Hepatocyte (in vitro differentiated cells): ENCODE data around the gene JDP2. TPM values are rescaled to one million over a fixed set of nuclear protein-coding genes. Genes with fewer than 3 reads are reported as not detected.

Experiments used
- DNase-seq: peaks from one replicate; pipeline ENCODE4 v3.0.0-alpha.2; 2016; ENCODE audit warnings: low spot score
- H2AFZ ChIP-seq: fragments of 200-600 bp; sonication (generic); 2 replicates; pipeline ENCODE4 v1.6.0; 2016; ENCODE audit warnings: antibody characterized with exemption, mild to moderate bottlenecking
- H3K27ac ChIP-seq: fragments of 200-600 bp; sonication (generic); 2 replicates; pipeline ENCODE4 v1.5.1; 2016; ENCODE audit warnings: mild to moderate bottlenecking
- H3K27me3 ChIP-seq: fragments of 200-600 bp; sonication (generic); 2 replicates; pipeline ENCODE4 v1.6.1; 2016
- H3K36me3 ChIP-seq: fragments of 200-600 bp; sonication (generic); replicated peaks from 2 replicates; pipeline ENCODE4 v1.5.1; 2016; ENCODE audit warnings: low read depth; ENCODE audit not compliant: insufficient read depth
- H3K4me1 ChIP-seq: fragments of 200-600 bp; sonication (generic); 2 replicates; pipeline ENCODE4 v1.5.1; 2016; ENCODE audit warnings: mild to moderate bottlenecking, moderate library complexity; ENCODE audit not compliant: insufficient read depth
- H3K4me2 ChIP-seq: fragments of 200-600 bp; sonication (generic); 2 replicates; pipeline ENCODE4 v1.6.0; 2016
- H3K4me3 ChIP-seq: fragments of 200-600 bp; sonication (generic); 2 replicates; pipeline ENCODE4 v1.5.1; 2016; ENCODE audit warnings: mild to moderate bottlenecking
- H3K79me2 ChIP-seq: fragments of 200-600 bp; sonication (generic); 2 replicates; pipeline ENCODE4 v1.6.0; 2017; ENCODE audit warnings: mild to moderate bottlenecking
- H3K9me2 ChIP-seq: fragments of 200-600 bp; sonication (generic); replicated peaks from 2 replicates; pipeline ENCODE4 v1.6.0; 2017; ENCODE audit warnings: mild to moderate bottlenecking; ENCODE audit not compliant: insufficient read depth
- H3K9me3 ChIP-seq: fragments of 200-600 bp; sonication (generic); 2 replicates; pipeline ENCODE4 v1.5.1; 2016; ENCODE audit warnings: low read depth, mild to moderate bottlenecking
- H4K20me1 ChIP-seq: fragments of 200-600 bp; sonication (generic); 2 replicates; pipeline ENCODE4 v1.6.0; 2016; ENCODE audit warnings: mild to moderate bottlenecking; ENCODE audit not compliant: insufficient read depth, poor library complexity, severe bottlenecking
- EZH2 ChIP-seq: fragments of 200-600 bp; sonication (generic); IDR thresholded peaks from 2 replicates; pipeline ENCODE4 v1.6.1; 2016; ENCODE audit warnings: antibody characterized with exemption, mild to moderate bottlenecking, borderline replicate concordance
- EZH2phosphoT487 ChIP-seq: fragments of 200-600 bp; sonication (generic); IDR thresholded peaks from one replicate; pipeline ENCODE4 v1.6.1; 2018; ENCODE audit warnings: antibody characterized with exemption, mild to moderate bottlenecking, low read depth, moderate library complexity; ENCODE audit not compliant: unreplicated experiment, severe bottlenecking
- WGBS: methylation state at CpG from one replicate; pipeline ENCODE4 v1.1.6; 2016; ENCODE audit warnings: low lambda C conversion rate; ENCODE audit errors: missing lambda C conversion rate; 5-methylcytosine and 5-hydroxymethylcytosine counted together
- polyA plus RNA-seq: library from polyadenylated mRNA; unstranded; fragments of >200 nt; fragmentation: Nextera tagmentation; extraction: Ambion mirVana; gene quantifications from 2 replicates; pipeline ENCODE4 v1.2.1, GENCODE V29; 2016
- total RNA-seq: library from RNA; depleted of rRNA; stranded (reverse); fragments of >200 nt; gene quantifications from 2 replicates; pipeline ENCODE4 v1.2.3, GENCODE V29; 2014
- TF ChIP-seq, protein P1 (sequence below): fragments of 200-600 bp; sonication (generic); IDR thresholded peaks from 2 replicates; pipeline ENCODE4 v1.5.1; 2016; ENCODE audit warnings: antibody characterized with exemption, mild to moderate bottlenecking; ENCODE audit not compliant: poor library complexity

The JDP2 gene
- total and polyA plus RNA-seq, 2 experiments from 2014 or later: 68.9 to 85.4 TPM

DNA sequence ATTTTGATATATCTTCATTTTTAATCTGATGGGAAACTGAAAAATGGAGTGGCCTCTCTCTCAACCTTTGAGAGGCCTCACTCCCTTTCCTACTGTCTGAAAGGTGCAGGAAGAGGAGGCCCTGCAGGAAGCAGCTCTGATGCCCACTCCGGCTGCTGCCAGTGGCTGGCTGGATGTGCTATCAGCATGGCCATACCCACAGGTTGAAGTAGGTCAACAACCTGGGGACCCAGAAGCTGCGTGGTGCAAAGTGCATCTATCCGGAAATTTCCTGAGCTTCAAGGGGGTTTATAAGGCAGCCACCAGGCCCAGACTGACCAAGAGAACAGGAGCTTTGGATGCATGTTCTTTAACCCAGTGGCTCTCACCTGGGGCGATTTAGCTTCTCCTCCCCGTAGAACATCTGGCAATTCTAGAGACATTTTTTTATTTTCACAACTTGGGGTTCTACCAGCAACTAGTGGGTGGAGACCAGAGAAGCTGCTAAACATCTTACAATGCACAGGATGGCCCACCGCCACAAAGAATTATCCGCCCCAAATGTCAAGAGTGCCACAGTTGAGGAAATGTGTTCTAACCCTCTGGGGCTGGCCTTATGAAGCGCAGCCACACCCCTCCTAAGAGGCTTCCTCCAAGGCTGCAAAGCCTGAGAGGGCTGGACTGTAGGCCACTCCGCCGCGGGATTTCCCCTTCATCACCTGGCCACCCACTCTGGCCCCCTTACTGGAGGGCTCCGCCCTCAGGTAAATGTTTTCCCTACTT is 86.3 kb downstream of the JDP2 start:
- Histone ChIP-seq H3K4me3 (no peak overlapping the region), H3K27ac (no peak overlapping the region), H3K9me3 (peaks cover 9% of the 10 kb centered on the region), H3K36me3 (no peaks in the 10 kb centered on the region), H3K4me1 (no peaks in the 10 kb centered on the region), H3K27me3 (no peaks in the 10 kb centered on the region), H3K9me2 (no peaks in the 10 kb centered on the region), H2AFZ (no peak overlapping the region), H4K20me1 (no peaks in the 10 kb centered on the region), H3K79me2 (no peaks in the 10 kb centered on the region), H3K4me2 (no peak overlapping the region)
- no peak for TF ChIP-seq EZH2phosphoT487
- no peak for TF ChIP-seq EZH2
- TF ChIP-seq, protein P1, sequence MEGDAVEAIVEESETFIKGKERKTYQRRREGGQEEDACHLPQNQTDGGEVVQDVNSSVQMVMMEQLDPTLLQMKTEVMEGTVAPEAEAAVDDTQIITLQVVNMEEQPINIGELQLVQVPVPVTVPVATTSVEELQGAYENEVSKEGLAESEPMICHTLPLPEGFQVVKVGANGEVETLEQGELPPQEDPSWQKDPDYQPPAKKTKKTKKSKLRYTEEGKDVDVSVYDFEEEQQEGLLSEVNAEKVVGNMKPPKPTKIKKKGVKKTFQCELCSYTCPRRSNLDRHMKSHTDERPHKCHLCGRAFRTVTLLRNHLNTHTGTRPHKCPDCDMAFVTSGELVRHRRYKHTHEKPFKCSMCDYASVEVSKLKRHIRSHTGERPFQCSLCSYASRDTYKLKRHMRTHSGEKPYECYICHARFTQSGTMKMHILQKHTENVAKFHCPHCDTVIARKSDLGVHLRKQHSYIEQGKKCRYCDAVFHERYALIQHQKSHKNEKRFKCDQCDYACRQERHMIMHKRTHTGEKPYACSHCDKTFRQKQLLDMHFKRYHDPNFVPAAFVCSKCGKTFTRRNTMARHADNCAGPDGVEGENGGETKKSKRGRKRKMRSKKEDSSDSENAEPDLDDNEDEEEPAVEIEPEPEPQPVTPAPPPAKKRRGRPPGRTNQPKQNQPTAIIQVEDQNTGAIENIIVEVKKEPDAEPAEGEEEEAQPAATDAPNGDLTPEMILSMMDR: no peak
- WGBS: 92% methylated on average over 12 of the region's 12 CpGs
- no peak for DNase-seq

- 75% methylated on average over 29 of the region's 29 CpGs for WGBS
- no peak overlapping the region for H3K27ac ChIP-seq
Observed at GRCh38 chr14:75514673-75515628, 87.1 kb downstream of the JDP2 start.

GRCh38 chr14:75515629-75515996 is 87.8 kb downstream of the JDP2 start:
- no peak overlapping the region for H3K27ac ChIP-seq
- WGBS: 50% methylated on average over 7 of the region's 7 CpGs
- peak overlapping the region; percentile 38 for H3K4me2 ChIP-seq
- H3K4me3 ChIP-seq: no peak overlapping the region
- H3K9me2 ChIP-seq: no peaks in the 10 kb centered on the region
- TF ChIP-seq EZH2phosphoT487 (no peak), EZH2 (no peak)
- TF ChIP-seq, protein P1: no peak
- H3K9me3 ChIP-seq: peaks cover 9% of the 10 kb centered on the region
- no peaks in the 10 kb centered on the region for H3K27me3 ChIP-seq
- no peaks in the 10 kb centered on the region for H4K20me1 ChIP-seq
- DNase-seq: no peak
- no peaks in the 10 kb centered on the region for H3K4me1 ChIP-seq
- no peak overlapping the region for H2AFZ ChIP-seq
- H3K36me3 ChIP-seq: no peaks in the 10 kb centered on the region
- no peaks in the 10 kb centered on the region for H3K79me2 ChIP-seq

More at GRCh38 chr14:75514673-75515628, 87.1 kb downstream of the JDP2 start:
- Histone ChIP-seq H3K9me2 (no peaks in the 10 kb centered on the region), H3K36me3 (no peaks in the 10 kb centered on the region), H3K4me1 (no peaks in the 10 kb centered on the region), H3K4me3 (no peak overlapping the region), H3K9me3 (peaks cover 9% of the 10 kb centered on the region), H3K79me2 (no peaks in the 10 kb centered on the region), H3K4me2 (peak overlapping the region; percentile 38), H3K27me3 (no peaks in the 10 kb centered on the region), H2AFZ (no peak overlapping the region), H4K20me1 (no peaks in the 10 kb centered on the region)
- TF ChIP-seq EZH2 (no peak), EZH2phosphoT487 (no peak)
- TF ChIP-seq, protein P1: no peak
- DNase-seq: no peak
